Kidney epithelial cell (primary cell): ENCODE data around the gene HOXB5. TPM values are rescaled to one million over a fixed set of nuclear protein-coding genes. Genes with fewer than 3 reads are reported as not detected.

Source experiments
- DNase-seq: peaks from one replicate; pipeline ENCODE4 v3.0.0-alpha.2; 2010; ENCODE audit warnings: low read depth
- H3K27me3 ChIP-seq: 2 replicates; pipeline ENCODE4 v1.6.0; 2011; ENCODE audit warnings: low read length; ENCODE audit not compliant: control insufficient read depth, insufficient read depth
- H3K36me3 ChIP-seq: 2 replicates; pipeline ENCODE4 v1.5.1; 2011; ENCODE audit warnings: low read length; ENCODE audit not compliant: control insufficient read depth, insufficient read depth
- H3K4me3 ChIP-seq: 2 replicates; pipeline ENCODE4 v1.5.1; 2011; ENCODE audit warnings: low read depth, mild to moderate bottlenecking, control low read depth, low read length
- total RNA-seq: library from RNA; depleted of rRNA; stranded (reverse); fragments of >200 nt; gene quantifications from 2 replicates; pipeline ENCODE4 v1.2.3, GENCODE V29; 2015
- TF ChIP-seq, protein P1 (sequence below): IDR thresholded peaks from 2 replicates; pipeline ENCODE4 v1.5.1; 2011; ENCODE audit warnings: mild to moderate bottlenecking, moderate library complexity, low read length, control low read depth, inconsistent platforms; ENCODE audit not compliant: insufficient read depth, poor library complexity, severe bottlenecking

HOXB5 gene
- total RNA-seq, 1 donor from 2014 or later = 3.6 TPM

DNA sequence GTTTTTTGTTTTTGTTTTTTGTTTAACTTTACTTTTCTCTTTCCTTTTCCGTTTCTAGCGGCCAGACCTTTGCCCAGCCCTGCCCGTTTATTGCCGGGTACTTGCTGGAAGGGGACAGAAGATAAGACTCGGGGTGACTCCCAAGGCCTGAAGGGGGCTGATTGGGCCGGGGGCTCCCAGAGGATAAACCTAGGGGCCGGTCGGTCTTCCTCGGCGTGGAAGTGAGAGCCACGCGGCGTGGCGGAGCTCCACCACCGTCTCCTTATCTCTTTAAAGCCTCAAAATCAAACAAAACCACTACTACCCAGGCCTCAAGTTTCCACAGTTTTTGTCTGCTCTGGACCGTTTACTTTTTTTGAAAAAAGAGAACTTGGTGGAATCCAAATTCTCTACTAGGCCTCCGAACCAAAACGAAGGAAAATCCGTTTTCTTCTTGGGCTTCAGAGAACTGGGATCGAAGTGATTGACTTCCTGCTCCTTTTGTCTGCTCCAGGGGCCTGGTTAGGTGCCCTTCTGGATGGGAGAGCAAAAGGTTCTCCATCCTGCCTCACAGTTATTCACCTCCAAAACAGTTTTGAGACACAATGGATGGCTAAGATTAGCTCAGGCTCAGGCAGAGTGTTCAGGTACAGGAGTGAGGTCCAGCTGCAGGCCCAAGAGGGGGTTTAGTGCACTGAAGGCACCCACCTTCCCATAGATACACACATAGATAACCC lies 41.1 kb upstream of the HOXB5 start:
- TF ChIP-seq, protein P1, sequence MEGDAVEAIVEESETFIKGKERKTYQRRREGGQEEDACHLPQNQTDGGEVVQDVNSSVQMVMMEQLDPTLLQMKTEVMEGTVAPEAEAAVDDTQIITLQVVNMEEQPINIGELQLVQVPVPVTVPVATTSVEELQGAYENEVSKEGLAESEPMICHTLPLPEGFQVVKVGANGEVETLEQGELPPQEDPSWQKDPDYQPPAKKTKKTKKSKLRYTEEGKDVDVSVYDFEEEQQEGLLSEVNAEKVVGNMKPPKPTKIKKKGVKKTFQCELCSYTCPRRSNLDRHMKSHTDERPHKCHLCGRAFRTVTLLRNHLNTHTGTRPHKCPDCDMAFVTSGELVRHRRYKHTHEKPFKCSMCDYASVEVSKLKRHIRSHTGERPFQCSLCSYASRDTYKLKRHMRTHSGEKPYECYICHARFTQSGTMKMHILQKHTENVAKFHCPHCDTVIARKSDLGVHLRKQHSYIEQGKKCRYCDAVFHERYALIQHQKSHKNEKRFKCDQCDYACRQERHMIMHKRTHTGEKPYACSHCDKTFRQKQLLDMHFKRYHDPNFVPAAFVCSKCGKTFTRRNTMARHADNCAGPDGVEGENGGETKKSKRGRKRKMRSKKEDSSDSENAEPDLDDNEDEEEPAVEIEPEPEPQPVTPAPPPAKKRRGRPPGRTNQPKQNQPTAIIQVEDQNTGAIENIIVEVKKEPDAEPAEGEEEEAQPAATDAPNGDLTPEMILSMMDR = no peak
- H3K27me3 ChIP-seq = no peaks in the 10 kb centered on the region
- no peak overlapping the region for H3K4me3 ChIP-seq
- no peaks in the 10 kb centered on the region for H3K36me3 ChIP-seq
- DNase-seq = no peak

DNA sequence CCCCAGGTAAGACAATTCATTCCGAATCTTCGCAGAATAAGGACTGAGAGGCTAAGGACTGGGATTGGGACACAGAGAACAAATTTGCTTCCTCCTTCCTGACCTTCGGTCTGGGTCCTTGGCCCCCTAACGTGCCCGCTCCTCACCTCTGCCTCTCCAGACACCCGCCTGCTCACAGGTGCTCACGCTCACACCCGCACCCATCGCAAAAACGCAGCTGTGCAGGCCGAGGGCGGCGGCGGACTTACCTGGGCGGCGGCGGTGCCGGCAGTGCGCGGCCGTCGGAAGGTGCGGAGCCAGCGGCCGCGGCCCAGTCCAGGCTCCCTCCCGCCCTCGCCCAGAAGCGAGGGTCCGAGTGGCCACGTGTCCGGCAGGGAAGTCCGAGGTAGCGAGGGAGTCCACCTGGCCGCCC lies 39.7 kb upstream of the HOXB5 start:
- Histone ChIP-seq H3K36me3 (no peaks in the 10 kb centered on the region), H3K4me3 (no peak overlapping the region), H3K27me3 (no peaks in the 10 kb centered on the region)
- TF ChIP-seq, protein P1 = no peak
- DNase-seq = no peak

DNA sequence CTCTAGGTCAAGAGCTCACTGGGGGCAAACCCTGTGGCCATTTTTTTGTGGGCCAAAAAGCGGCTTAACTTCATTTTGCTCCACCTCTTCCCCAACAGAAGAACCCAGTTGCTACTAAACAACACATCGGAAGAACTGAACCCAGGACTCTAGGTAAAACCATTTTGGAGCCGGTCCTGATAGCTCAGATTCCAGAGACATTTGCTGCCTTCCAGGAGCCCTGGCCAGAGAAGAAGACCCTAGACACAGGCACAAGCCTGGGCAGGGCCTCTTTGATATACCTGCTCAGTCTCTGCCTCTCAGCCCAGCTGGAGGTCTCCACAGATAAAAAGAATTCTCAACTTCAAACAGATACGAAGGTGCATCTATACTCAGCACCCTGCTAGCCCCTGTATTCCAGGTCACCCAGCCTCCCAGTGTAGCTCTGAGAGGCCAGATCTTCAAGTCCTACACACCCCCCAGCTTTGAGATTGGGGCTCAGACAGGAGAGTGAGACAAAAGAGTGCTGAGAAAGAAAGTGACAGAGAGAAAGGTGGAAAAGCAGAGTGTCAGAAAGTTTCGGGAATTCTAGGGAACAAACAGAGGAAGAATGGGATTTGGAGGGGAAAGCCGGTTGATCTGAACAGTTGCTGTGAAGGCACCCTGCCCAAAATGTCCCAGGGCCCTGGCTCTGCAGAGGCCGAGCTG lies 39.1 kb upstream of the HOXB5 start:
- H3K36me3 ChIP-seq = no peaks in the 10 kb centered on the region
- TF ChIP-seq, protein P1 = no peak
- H3K27me3 ChIP-seq = no peaks in the 10 kb centered on the region
- no peak overlapping the region for H3K4me3 ChIP-seq
- no peak for DNase-seq

DNA sequence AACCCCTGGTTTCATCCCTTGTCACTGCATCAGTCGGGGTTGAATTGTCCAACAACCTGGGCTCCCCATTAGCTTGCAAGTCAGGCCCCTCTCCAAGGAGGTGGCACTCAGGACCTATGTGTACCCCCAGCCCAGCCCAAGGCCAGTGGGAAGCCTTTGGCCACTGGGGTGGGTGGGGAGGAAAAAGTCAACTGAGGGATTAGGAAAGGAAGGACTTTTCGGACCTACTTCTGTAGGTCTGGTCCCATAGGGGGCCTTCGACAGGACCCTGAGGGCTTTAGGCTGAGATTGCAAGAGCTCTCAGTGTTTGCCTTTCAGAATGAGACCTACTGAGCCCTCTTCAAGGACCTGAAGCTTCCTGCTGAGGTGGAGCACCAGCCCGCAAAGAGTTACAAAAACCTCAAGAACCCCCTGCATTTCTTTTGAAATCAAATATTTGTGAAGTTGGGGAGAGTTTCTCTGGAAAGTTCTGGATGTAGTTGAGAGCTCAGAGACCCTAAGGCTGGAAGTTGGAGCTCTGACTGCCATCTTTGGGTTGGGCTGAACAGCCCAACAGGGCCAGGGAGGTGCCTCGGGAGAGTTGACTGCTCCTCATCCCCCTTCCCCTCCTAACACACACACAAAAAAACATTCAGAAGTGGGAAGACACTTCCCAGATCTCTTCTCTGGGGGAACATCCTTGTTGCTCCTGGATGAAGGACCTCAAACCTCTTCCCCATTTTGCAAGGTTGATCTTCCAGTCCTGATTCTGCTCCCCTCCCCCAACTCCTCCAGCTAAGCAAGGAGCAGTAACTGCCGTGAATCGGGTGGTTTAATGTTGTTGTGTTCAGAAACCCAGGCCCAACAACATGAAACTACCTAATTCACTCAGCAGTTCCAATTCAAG lies 38.4 kb upstream of the HOXB5 start:
- Histone ChIP-seq H3K4me3 (no peak overlapping the region), H3K36me3 (no peaks in the 10 kb centered on the region), H3K27me3 (no peaks in the 10 kb centered on the region)
- TF ChIP-seq, protein P1 = no peak
- DNase-seq = no peak

DNA sequence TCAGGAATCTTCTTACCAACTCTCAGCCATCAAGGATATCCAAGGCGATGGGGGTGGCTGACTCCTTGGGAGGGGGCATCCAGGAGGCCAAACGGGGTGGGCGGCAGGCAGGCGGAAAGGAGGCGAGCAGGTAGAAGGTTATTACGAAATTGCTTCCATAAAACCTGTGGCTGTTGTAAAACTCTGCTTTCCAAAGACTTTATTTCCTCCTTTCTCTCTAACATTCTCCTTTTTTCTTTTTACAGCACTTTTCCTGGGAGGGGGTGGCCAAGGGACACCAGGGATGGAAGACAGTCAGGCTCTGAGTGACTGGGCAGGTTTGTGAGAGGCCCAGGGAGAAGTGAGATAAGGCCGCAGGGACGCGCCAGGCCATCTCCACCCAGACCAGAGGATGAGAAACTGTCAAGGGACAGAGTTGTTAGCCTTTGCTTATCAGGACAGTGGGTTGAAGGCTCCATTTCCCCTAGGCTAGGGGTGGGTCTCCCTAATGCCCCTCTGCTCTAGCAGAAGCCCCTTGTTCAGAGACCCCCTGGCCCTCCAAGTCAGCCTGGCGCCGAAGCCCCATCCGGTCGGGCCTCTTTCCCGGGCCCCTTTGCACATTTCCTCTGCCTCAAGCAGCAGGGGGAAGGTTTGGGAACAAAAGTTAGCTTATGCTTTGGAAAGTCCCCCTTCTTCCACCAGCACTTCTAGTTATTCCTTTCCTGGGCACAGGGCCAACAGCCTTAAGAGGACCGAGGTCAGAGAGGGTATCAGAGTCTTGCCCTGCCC lies 37.5 kb upstream of the HOXB5 start:
- DNase-seq = no peak

More for the DNA sequence above, 37.5 kb upstream of the HOXB5 start:
- TF ChIP-seq, protein P1 = no peak
- no peaks in the 10 kb centered on the region for H3K36me3 ChIP-seq
- H3K27me3 ChIP-seq = no peaks in the 10 kb centered on the region
- H3K4me3 ChIP-seq = no peak overlapping the region
